ENCODE results near the gene SLC8A1. TPM values are rescaled to one million over a fixed set of nuclear protein-coding genes. Genes with fewer than 3 reads are reported as not detected.

The SLC8A1 gene
- total and polyA plus RNA-seq, 9 donors, result 1.3 to 19.7 (median 7.7) TPM

- H3K4me1 ChIP-seq (ENCODE audit: insufficient read depth), result no peaks in the 10 kb centered on the region
- TF ChIP-seq EP300 (IDR thresholded peaks at IDR 0.05) (no peak), CTCF (IDR thresholded peaks at IDR 0.05) (no peak), POLR2A (IDR thresholded peaks at IDR 0.05) (no peak)
- H3K4me3 ChIP-seq, result no peak overlapping the region
- DNase-seq, result no peak
- no peaks in the 10 kb centered on the region for H3K36me3 ChIP-seq
- WGBS, 3 donors, result 69 to 85% (median 74%) methylated on average over 2 of the region's 2 CpGs
- H3K9me3 ChIP-seq, result no peaks in the 10 kb centered on the region
- H3K27ac ChIP-seq, result no peak overlapping the region
- no peaks in the 10 kb centered on the region for H3K27me3 ChIP-seq
- intact Hi-C loops (cut with DNase I), result no loop called here
These were observed 191.5 kb downstream of the SLC8A1 start for GRCh38 chr2:40260437-40260836.

GRCh38 chr2:40259900-40260299 lies 192.0 kb downstream of the SLC8A1 start:
- H3K4me3 ChIP-seq, result no peak overlapping the region
- WGBS, 3 donors, result 52 to 97% (median 59%) methylated on average over 1 of the region's 1 CpG
- intact Hi-C loops (cut with DNase I), result no loop called here
- no peaks in the 10 kb centered on the region for H3K9me3 ChIP-seq
- H3K27ac ChIP-seq, result no peak overlapping the region
- H3K27me3 ChIP-seq, result no peaks in the 10 kb centered on the region
- no peaks in the 10 kb centered on the region for H3K36me3 ChIP-seq
- no peak for TF ChIP-seq EP300 (IDR thresholded peaks at IDR 0.05)
- no peak for DNase-seq
- H3K4me1 ChIP-seq (ENCODE audit: insufficient read depth), result no peaks in the 10 kb centered on the region

GRCh38 chr2:40258135-40258457 lies 193.8 kb downstream of the SLC8A1 start:
- H3K9me3 ChIP-seq, result no peaks in the 10 kb centered on the region
- DNase-seq, result no peak
- 72 to 77% (median 74%) methylated on average over 4 of the region's 4 CpGs for WGBS, 3 donors
- H3K27ac ChIP-seq, result no peak overlapping the region
- TF ChIP-seq EP300 (IDR thresholded peaks at IDR 0.05) (no peak), CTCF (IDR thresholded peaks at IDR 0.05) (no peak), POLR2A (IDR thresholded peaks at IDR 0.05) (no peak)
- H3K4me3 ChIP-seq, result no peak overlapping the region
- H3K27me3 ChIP-seq, result no peaks in the 10 kb centered on the region
- no peaks in the 10 kb centered on the region for H3K36me3 ChIP-seq
- H3K4me1 ChIP-seq (ENCODE audit: insufficient read depth), result no peaks in the 10 kb centered on the region
- intact Hi-C loops (cut with DNase I), result no loop called here

GRCh38 chr2:40257340-40258134 lies 194.4 kb downstream of the SLC8A1 start:
- WGBS, 3 donors, result 79 to 93% (median 89%) methylated on average over 7 of the region's 7 CpGs
- H3K4me3 ChIP-seq, result no peak overlapping the region

More at GRCh38 chr2:40257340-40258134, 194.4 kb downstream of the SLC8A1 start:
- no peaks in the 10 kb centered on the region for H3K9me3 ChIP-seq
- no peaks in the 10 kb centered on the region for H3K27me3 ChIP-seq
- DNase-seq, result no peak
- H3K4me1 ChIP-seq (ENCODE audit: insufficient read depth), result no peaks in the 10 kb centered on the region
- TF ChIP-seq EP300 (IDR thresholded peaks at IDR 0.05) (no peak), POLR2A (IDR thresholded peaks at IDR 0.05) (no peak), CTCF (IDR thresholded peaks at IDR 0.05) (no peak)
- intact Hi-C loops (cut with DNase I), result no loop called here
- H3K27ac ChIP-seq, result no peak overlapping the region
- no peaks in the 10 kb centered on the region for H3K36me3 ChIP-seq
